Ovary (tissue), 9 donors: ENCODE measurements around the gene ODAD4. TPM values are rescaled to one million over a fixed set of nuclear protein-coding genes. Genes with fewer than 3 reads are reported as not detected.
"Not testable (repeated sequence)": the region's sequence is repeated elsewhere in the genome, so short reads cannot be mapped to it uniquely, and the experiment has no call there.

Experiments used
- DNase-seq, 5 donors: peaks; one replicate each; pipeline ENCODE4 v3.0.0-alpha.2; 2019 to 2020
- H3K27ac ChIP-seq, 2 donors: fragments of 200-600 bp; one replicate each; pipeline versions ENCODE4 v1.5.1 to v1.8.0; 2019 to 2022
- H3K27me3 ChIP-seq: fragments of 200-600 bp; one replicate; pipeline ENCODE4 v1.8.0; 2022
- H3K36me3 ChIP-seq: fragments of 200-600 bp; sonication (generic); one replicate; pipeline ENCODE4 v1.5.1; 2019
- H3K4me1 ChIP-seq: one replicate; pipeline ENCODE4 v1.8.1; 2013; ENCODE audit warnings: mild to moderate bottlenecking, moderate library complexity; ENCODE audit not compliant: insufficient read depth
- H3K4me3 ChIP-seq: fragments of 200-600 bp; sonication (generic); one replicate; pipeline ENCODE4 v1.5.1; 2017
- H3K9me3 ChIP-seq, 2 donors: fragments of 200-600 bp in 1 of 2; sonication (generic) in 1 of 2; one replicate each; pipeline versions ENCODE4 v1.5.1 to v1.8.1; 2013 to 2019; ENCODE audit warnings: mild to moderate bottlenecking in 1 of 2, moderate library complexity in 1 of 2
- EP300 ChIP-seq: sonication (generic); formaldehyde crosslinking; IDR thresholded peaks from one replicate; pipeline ENCODE4 v1.6.1; 2017; ENCODE audit warnings: antibody characterized with exemption
- POLR2A ChIP-seq: fragments of 450-650 bp; IDR thresholded peaks from one replicate; pipeline ENCODE4 v1.6.1; 2017; ENCODE audit warnings: antibody characterized with exemption, mild to moderate bottlenecking, moderate library complexity
- WGBS, 3 donors: extraction: QIAGEN DNeasy Blood & Tissue Kit in 1 of 3; methylation state at CpG; one replicate each; pipeline versions ENCODE4 v1.1.5 to v1.1.7; 2013 to 2017; 5-methylcytosine and 5-hydroxymethylcytosine counted together
- intact Hi-C, 4 donors: fragments of 100-400 bp; cut with DNase I; formaldehyde crosslinking; loops; one replicate each; pipeline versions ENCODE4 v1.11.0 to v1.15.1; 2022 to 2023
- polyA plus RNA-seq, 2 donors: library from polyadenylated mRNA; stranded (reverse); fragments of 200-250 nt in 1 of 2; fragments of 350-450 nt in 1 of 2; fragmentation: Illumina TruSeq in 1 of 2; extraction: RNeasy Lipid Tissue Mini Kit (QIAGEN cat#74804) in 1 of 2; gene quantifications; one replicate each; pipeline ENCODE4 v1.2.3, GENCODE V29; 2013 to 2014
- total RNA-seq, 7 donors: library from RNA; depleted of rRNA in 2 of 7; stranded (reverse); fragments of >200 nt in 2 of 7; fragmentation: NEBNext Ultra II Directional in 3 of 7; extraction: Animal tissue kit (Norgen Biotek cat#: 25700) in 3 of 7; gene quantifications; one replicate each; pipeline versions ENCODE4 v1.1.0 to v1.2.4, GENCODE V29; 2016 to 2023
- TF ChIP-seq, protein P1 (sequence below), 3 donors: fragments of 450-650 bp in 2 of 3; fragments of 200-600 bp in 1 of 3; IDR thresholded peaks; one replicate each; pipeline versions ENCODE4 v1.5.1 to v1.8.0; 2016 to 2022; ENCODE audit warnings: antibody characterized with exemption in 3 of 3, mild to moderate bottlenecking in 1 of 3
- donor health status: DM: no; HTN: no; CAD: no; lungs with moderate emphysema.
- donor health status: DM: no; HTN: no; CAD: no.
- donor health status: Bipolar disorder and iron deficiency.
- donor health status: DM: yes; HTN: yes; CAD: no.
- donor health status: DM: no; HTN: no; CAD: no.
- donor health status: DM: yes; HTN: yes; CAD: no.

ODAD4 gene
- total and polyA plus RNA-seq, 9 donors = 1.1 to 11.0 (median 2.1) TPM

DNA sequence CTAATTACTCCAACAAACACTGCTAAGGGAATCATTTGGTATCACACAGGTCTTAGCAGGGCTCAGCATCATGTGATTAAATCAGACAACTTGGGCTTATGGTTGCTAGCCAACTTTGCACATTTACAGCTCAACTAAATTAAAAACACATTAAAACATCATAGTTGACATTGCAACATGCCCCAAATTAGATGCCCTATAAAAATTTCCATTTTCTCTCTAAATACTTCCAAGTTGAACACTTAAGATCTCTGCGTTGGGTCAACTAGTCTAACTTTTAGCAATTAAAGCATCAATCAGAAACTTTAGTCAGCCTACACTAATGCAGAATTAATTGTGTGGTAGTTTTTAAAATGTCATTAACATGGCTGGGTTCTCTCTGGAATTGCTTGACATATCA, 74.7 kb downstream of the ODAD4 start:
- 73 to 79% (median 78%) methylated on average over 1 of the region's 1 CpG for WGBS, 3 donors

DNA sequence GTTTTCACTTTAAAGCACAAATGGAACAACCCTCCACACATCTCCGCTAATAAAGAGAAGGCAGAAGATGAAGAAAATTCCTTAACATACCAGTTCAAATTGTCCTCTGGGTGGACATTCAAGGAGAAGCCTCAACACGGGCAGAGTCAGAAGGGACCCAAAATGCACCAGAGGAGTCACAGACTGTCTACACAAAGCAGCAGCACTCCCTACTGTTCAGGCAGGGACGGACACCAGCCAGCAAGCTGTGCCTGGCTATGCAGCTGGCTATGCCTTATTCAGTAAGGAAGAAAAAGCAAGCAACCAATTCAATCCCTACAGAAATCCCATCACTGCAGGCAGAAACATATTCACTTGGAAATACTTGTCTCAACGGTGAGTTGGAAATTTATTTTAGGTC, 78.8 kb downstream of the ODAD4 start:
- no peak overlapping the region for H3K27ac ChIP-seq
- H3K4me1 ChIP-seq = peaks cover 3% of the 10 kb centered on the region
- TF ChIP-seq POLR2A (no peak), EP300 (no peak)
- TF ChIP-seq, protein P1, sequence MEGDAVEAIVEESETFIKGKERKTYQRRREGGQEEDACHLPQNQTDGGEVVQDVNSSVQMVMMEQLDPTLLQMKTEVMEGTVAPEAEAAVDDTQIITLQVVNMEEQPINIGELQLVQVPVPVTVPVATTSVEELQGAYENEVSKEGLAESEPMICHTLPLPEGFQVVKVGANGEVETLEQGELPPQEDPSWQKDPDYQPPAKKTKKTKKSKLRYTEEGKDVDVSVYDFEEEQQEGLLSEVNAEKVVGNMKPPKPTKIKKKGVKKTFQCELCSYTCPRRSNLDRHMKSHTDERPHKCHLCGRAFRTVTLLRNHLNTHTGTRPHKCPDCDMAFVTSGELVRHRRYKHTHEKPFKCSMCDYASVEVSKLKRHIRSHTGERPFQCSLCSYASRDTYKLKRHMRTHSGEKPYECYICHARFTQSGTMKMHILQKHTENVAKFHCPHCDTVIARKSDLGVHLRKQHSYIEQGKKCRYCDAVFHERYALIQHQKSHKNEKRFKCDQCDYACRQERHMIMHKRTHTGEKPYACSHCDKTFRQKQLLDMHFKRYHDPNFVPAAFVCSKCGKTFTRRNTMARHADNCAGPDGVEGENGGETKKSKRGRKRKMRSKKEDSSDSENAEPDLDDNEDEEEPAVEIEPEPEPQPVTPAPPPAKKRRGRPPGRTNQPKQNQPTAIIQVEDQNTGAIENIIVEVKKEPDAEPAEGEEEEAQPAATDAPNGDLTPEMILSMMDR (IDR thresholded peaks at IDR 0.05) = no peak
- H3K9me3 ChIP-seq = no peaks in the 10 kb centered on the region
- no peak for DNase-seq
- WGBS, 3 donors = 78 to 87% (median 78%) methylated on average over 4 of the region's 4 CpGs
- no peak overlapping the region for H3K4me3 ChIP-seq
- no peaks in the 10 kb centered on the region for H3K36me3 ChIP-seq
- intact Hi-C loops = no loop called here
- H3K27me3 ChIP-seq = no peaks in the 10 kb centered on the region

More for the DNA sequence above, 74.7 kb downstream of the ODAD4 start:
- Histone ChIP-seq H3K4me3 (no peak overlapping the region), H3K9me3 (no peaks in the 10 kb centered on the region), H3K27me3 (no peaks in the 10 kb centered on the region), H3K27ac (no peak overlapping the region), H3K4me1 (peaks cover 3% of the 10 kb centered on the region), H3K36me3 (no peaks in the 10 kb centered on the region)
- TF ChIP-seq, protein P1 (IDR thresholded peaks at IDR 0.05) = no peak
- intact Hi-C loops = no loop called here
- DNase-seq = no peak

DNA sequence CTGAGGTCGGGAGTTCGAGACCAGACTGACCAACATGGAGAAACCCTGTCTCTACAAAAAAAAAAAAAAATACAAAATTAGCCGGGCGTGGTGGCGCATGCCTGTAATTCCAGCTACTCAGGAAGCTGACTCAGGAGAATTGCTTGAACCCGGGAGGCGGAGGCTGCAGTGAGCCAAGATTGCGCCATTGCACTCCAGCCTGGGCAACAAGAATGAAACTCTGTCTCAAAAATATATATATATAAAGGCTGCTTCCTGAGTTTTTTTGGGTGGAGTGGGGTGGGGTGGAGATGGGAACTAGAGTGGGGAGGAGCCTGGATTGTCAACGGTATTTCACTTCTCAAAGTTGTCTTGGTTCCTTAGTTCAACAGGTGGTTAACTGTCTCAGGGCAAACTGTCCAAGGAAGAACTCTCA, 79.9 kb downstream of the ODAD4 start:
- H3K36me3 ChIP-seq, intact Hi-C loops, DNase-seq, H3K27me3 ChIP-seq, H3K4me3 ChIP-seq, H3K4me1 ChIP-seq, H3K27ac ChIP-seq, H3K9me3 ChIP-seq: not testable (repeated sequence)
- WGBS, 3 donors = 68 to 72% (median 72%) methylated on average over 9 of the region's 9 CpGs

DNA sequence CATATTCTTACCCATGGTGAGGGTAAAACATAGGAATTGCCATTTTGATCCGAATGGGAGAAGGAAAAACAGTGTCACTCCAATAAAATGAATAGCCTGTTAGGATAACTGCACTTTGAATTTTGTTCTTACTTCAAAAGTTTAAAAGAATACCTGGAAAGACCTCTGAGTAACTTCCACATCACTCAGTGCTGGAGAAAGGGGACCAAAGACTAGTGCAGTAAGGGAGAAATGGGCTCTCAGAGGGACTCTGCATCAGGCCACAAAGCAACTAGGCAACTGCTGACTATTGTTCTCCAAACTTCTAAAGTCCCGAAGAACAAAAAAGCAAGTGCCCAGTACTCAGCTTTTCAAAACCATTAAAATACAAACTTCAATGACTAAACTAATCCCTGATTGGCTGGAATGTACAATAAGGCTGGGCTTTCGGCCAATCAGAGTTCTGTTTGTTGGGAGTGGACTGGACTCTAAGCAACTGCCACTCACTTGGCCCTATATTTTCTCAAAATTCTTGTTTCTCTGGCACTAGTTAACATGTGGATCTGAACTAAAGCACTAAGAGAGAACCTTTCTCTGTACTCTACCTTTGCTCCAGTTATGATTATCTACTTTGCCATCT, 80.6 kb downstream of the ODAD4 start:
- TF ChIP-seq EP300 (no peak), POLR2A (no peak)
- TF ChIP-seq, protein P1 (IDR thresholded peaks at IDR 0.05) = no peak
- H3K4me1 ChIP-seq = peaks cover 6% of the 10 kb centered on the region
- H3K36me3 ChIP-seq = no peaks in the 10 kb centered on the region
- no peak for DNase-seq
- no peak overlapping the region for H3K27ac ChIP-seq
- no peaks in the 10 kb centered on the region for H3K27me3 ChIP-seq
- no peak overlapping the region for H3K4me3 ChIP-seq
- intact Hi-C loops = no loop called here
- 94 to 95% (median 95%) methylated on average over 3 of the region's 3 CpGs for WGBS, 3 donors
- H3K9me3 ChIP-seq = no peaks in the 10 kb centered on the region

DNA sequence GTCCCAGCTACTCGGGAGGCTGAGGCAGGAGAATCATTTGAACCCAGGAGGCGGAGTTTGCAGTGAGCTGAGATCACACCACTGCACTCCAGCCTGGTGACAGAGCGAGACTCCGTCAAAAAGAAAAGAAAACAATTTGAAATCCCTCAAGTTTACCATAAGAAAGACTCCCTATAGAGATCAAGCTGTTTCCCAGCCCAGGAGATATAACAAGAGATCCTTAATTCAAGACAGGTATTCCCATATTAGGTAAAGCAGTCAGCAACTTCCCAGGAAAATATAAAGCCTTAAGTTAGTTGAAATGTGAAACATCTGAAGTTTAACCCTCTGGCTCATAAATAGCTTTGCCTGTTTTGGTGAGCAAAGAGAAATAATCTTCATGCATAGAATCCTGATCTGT, 81.9 kb downstream of the ODAD4 start:
- H3K27ac ChIP-seq, H3K36me3 ChIP-seq, H3K9me3 ChIP-seq, H3K4me1 ChIP-seq, intact Hi-C loops, DNase-seq, H3K4me3 ChIP-seq, H3K27me3 ChIP-seq: not testable (repeated sequence)
- 68 to 83% (median 77%) methylated on average over 4 of the region's 4 CpGs for WGBS, 3 donors

DNA sequence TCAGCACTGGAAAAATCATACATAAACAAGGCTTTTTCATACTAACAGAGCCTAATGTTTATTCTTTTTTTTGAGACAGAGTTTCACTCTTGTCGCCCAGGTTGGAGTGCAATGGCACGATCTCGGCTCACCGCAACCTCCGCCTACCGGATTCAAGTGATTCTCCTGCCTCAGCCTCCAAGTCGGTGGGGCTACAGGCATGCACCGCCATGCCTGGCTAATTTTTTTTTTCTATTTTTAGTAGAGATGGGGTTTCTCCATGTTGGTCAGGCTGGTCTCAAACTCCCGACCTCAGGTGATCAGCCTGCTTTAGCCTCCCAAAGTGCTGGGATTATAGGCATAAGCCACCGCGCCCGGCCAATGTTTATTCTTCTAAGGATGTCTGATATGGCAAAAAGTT, 83.3 kb downstream of the ODAD4 start:
- DNase-seq, H3K4me3 ChIP-seq, intact Hi-C loops, H3K27me3 ChIP-seq, H3K4me1 ChIP-seq, H3K27ac ChIP-seq, H3K9me3 ChIP-seq, H3K36me3 ChIP-seq: not testable (repeated sequence)
- 88 to 93% (median 93%) methylated on average over 12 of the region's 12 CpGs for WGBS, 3 donors

Other genes starting within 250 kb of the ODAD4 start
- 1,000 to 10,000 TPM in 1 of 7 donors, 100 to 1,000 TPM in 6; 270 to 1,292 (median 813) TPM for gene EIF1, start 241.7 kb upstream of the ODAD4 start, total RNA-seq
- gene EIF1, start 241.7 kb upstream of the ODAD4 start, polyA plus RNA-seq = 1,000 to 10,000 TPM in 1 of 2 donors, 100 to 1,000 TPM in 1; 641 to 1,340 TPM
- gene GAST, start 218.3 kb upstream of the ODAD4 start, total RNA-seq = not detected
- not detected for gene GAST, start 218.3 kb upstream of the ODAD4 start, polyA plus RNA-seq
- 1 to 10 TPM in 2 of 7 donors, under 1 TPM in 5; 0.12 to 1.5 (median 0.56) TPM for gene HAP1, start 196.0 kb upstream of the ODAD4 start, total RNA-seq
- under 1 TPM; 0.17 to 0.85 TPM for gene HAP1, start 196.0 kb upstream of the ODAD4 start, polyA plus RNA-seq
- 100 to 1,000 TPM in 1 of 7 donors, 10 to 100 TPM in 6; 30.3 to 153 (median 52.6) TPM for gene JUP, start 143.9 kb upstream of the ODAD4 start, total RNA-seq
- gene JUP, start 143.9 kb upstream of the ODAD4 start, polyA plus RNA-seq = 10 to 100 TPM in 1 of 2 donors, 1 to 10 TPM in 1; 7.0 to 59.3 TPM
- gene P3H4, start 118.7 kb upstream of the ODAD4 start, total RNA-seq = 10 to 100 TPM; 13.2 to 22.1 (median 16.3) TPM
- gene P3H4, start 118.7 kb upstream of the ODAD4 start, polyA plus RNA-seq = 10 to 100 TPM in 1 of 2 donors, 1 to 10 TPM in 1; 7.7 to 10.6 TPM
- 100 to 1,000 TPM in 2 of 7 donors, 10 to 100 TPM in 5; 37.1 to 106 (median 82.5) TPM for gene FKBP10, start 117.6 kb upstream of the ODAD4 start, total RNA-seq
- 10 to 100 TPM; 76.2 to 80.0 TPM for gene FKBP10, start 117.6 kb upstream of the ODAD4 start, polyA plus RNA-seq
- gene NT5C3B, start 94.4 kb upstream of the ODAD4 start, total RNA-seq = 10 to 100 TPM; 34.5 to 65.4 (median 48.8) TPM
- gene NT5C3B, start 94.4 kb upstream of the ODAD4 start, polyA plus RNA-seq = 100 to 1,000 TPM in 1 of 2 donors, 10 to 100 TPM in 1; 71.0 to 106 TPM
- gene KLHL10, start 92.8 kb upstream of the ODAD4 start, total RNA-seq = under 1 TPM; 0.13 to 0.60 (median 0.23) TPM
- under 1 TPM; 0.21 to 0.57 TPM for gene KLHL10, start 92.8 kb upstream of the ODAD4 start, polyA plus RNA-seq
- gene KLHL11, start 65.2 kb upstream of the ODAD4 start, total RNA-seq = 10 to 100 TPM; 18.9 to 30.5 (median 20.6) TPM
- gene KLHL11, start 65.2 kb upstream of the ODAD4 start, polyA plus RNA-seq = 1 to 10 TPM; 2.7 to 3.9 TPM
- gene ACLY, start 11.7 kb upstream of the ODAD4 start, total RNA-seq = 100 to 1,000 TPM in 1 of 7 donors, 10 to 100 TPM in 6; 23.6 to 119 (median 53.4) TPM
- gene ACLY, start 11.7 kb upstream of the ODAD4 start, polyA plus RNA-seq = 10 to 100 TPM; 26.9 to 69.4 TPM
- 10 to 100 TPM; 30.5 to 88.9 (median 77.5) TPM for gene CNP, start 36.2 kb downstream of the ODAD4 start, total RNA-seq
- 10 to 100 TPM; 30.7 to 47.0 TPM for gene CNP, start 36.2 kb downstream of the ODAD4 start, polyA plus RNA-seq
- gene DNAJC7, start 86.8 kb downstream of the ODAD4 start, total RNA-seq = 10 to 100 TPM; 37.7 to 92.4 (median 70.1) TPM
- 100 to 1,000 TPM in 1 of 2 donors, 10 to 100 TPM in 1; 61.1 to 102 TPM for gene DNAJC7, start 86.8 kb downstream of the ODAD4 start, polyA plus RNA-seq
- gene NKIRAS2, start 89.5 kb downstream of the ODAD4 start, total RNA-seq = 10 to 100 TPM; 11.8 to 27.6 (median 22.2) TPM
- gene NKIRAS2, start 89.5 kb downstream of the ODAD4 start, polyA plus RNA-seq = 10 to 100 TPM; 23.9 to 25.4 TPM
- 1 to 10 TPM; 1.7 to 3.9 (median 2.5) TPM for gene C17orf113, start 120.0 kb downstream of the ODAD4 start, total RNA-seq
- 1 to 10 TPM in 1 of 2 donors, under 1 TPM in 1; 0.67 to 2.5 TPM for gene C17orf113, start 120.0 kb downstream of the ODAD4 start, polyA plus RNA-seq
- gene ZNF385C, start 167.9 kb downstream of the ODAD4 start, total RNA-seq = 1 to 10 TPM in 6 of 7 donors, under 1 TPM in 1; 0.36 to 2.0 (median 1.5) TPM
- 1 to 10 TPM; 1.8 to 3.0 TPM for gene ZNF385C, start 167.9 kb downstream of the ODAD4 start, polyA plus RNA-seq
- 10 to 100 TPM in 6 of 7 donors, 1 to 10 TPM in 1; 8.6 to 24.6 (median 19.3) TPM for gene DHX58, start 182.1 kb downstream of the ODAD4 start, total RNA-seq
- gene DHX58, start 182.1 kb downstream of the ODAD4 start, polyA plus RNA-seq = 10 to 100 TPM; 10.3 to 22.2 TPM
- 10 to 100 TPM; 38.6 to 66.4 (median 57.9) TPM for gene KAT2A, start 190.8 kb downstream of the ODAD4 start, total RNA-seq
- gene KAT2A, start 190.8 kb downstream of the ODAD4 start, polyA plus RNA-seq = 10 to 100 TPM; 27.1 to 77.5 TPM
- gene HSPB9, start 192.2 kb downstream of the ODAD4 start, total RNA-seq = under 1 TPM; 0.15 to 0.95 (median 0.48) TPM
- under 1 TPM in 1 of 2 donors, not detected in 1; 0.46 TPM for gene HSPB9, start 192.2 kb downstream of the ODAD4 start, polyA plus RNA-seq
- gene RAB5C, start 224.4 kb downstream of the ODAD4 start, total RNA-seq = 100 to 1,000 TPM in 2 of 7 donors, 10 to 100 TPM in 5; 53.8 to 114 (median 94.3) TPM
- gene RAB5C, start 224.4 kb downstream of the ODAD4 start, polyA plus RNA-seq = 100 to 1,000 TPM; 124 to 130 TPM